ENCODE data around the gene MAP2K5.

DNA sequence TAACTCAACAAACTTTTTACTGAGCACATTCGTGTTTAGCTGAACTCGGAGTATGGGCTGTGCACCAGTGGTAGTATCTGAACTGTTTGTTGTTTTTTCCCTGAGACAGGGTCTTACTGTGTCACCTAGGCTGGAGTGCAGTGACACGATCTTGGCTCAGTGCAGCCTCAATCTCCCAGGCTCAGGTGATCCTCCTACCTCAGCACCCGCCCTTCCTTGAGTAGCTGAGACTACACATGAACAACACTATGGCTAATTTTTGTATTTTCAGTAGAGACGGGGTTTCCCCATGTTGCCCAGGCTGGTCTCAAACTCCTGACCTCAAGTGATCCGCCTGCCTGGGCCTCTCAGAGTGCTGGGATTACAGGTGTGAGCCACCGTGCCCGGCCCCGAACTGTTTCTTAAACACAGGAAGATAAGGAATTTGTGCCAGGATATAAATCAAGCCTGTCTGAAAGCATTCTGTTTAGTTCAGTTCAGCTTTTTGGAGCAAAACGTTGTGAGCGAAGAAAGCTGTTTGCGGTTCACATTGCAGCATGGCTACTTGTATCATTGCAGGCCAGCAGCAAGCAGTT is 242.4 kb downstream of the MAP2K5 start:
- TF ChIP-seq, protein P1, sequence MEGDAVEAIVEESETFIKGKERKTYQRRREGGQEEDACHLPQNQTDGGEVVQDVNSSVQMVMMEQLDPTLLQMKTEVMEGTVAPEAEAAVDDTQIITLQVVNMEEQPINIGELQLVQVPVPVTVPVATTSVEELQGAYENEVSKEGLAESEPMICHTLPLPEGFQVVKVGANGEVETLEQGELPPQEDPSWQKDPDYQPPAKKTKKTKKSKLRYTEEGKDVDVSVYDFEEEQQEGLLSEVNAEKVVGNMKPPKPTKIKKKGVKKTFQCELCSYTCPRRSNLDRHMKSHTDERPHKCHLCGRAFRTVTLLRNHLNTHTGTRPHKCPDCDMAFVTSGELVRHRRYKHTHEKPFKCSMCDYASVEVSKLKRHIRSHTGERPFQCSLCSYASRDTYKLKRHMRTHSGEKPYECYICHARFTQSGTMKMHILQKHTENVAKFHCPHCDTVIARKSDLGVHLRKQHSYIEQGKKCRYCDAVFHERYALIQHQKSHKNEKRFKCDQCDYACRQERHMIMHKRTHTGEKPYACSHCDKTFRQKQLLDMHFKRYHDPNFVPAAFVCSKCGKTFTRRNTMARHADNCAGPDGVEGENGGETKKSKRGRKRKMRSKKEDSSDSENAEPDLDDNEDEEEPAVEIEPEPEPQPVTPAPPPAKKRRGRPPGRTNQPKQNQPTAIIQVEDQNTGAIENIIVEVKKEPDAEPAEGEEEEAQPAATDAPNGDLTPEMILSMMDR (IDR thresholded peaks at IDR 0.05), result no peak
- TF ChIP-seq POLR2A (IDR thresholded peaks at IDR 0.05), result no peak

Measured in right lobe of liver (tissue), 4 donors.